ENCODE results near the gene HTR2A. TPM values are rescaled to one million over a fixed set of nuclear protein-coding genes. Genes with fewer than 3 reads are reported as not detected.
"Not testable (repeated sequence)": the region's sequence is repeated elsewhere in the genome, so short reads cannot be mapped to it uniquely, and the experiment has no call there.

The HTR2A gene
- total and polyA plus RNA-seq, 3 donors from 2014 or later = 0.74 to 1.4 (median 1.0) TPM

DNA sequence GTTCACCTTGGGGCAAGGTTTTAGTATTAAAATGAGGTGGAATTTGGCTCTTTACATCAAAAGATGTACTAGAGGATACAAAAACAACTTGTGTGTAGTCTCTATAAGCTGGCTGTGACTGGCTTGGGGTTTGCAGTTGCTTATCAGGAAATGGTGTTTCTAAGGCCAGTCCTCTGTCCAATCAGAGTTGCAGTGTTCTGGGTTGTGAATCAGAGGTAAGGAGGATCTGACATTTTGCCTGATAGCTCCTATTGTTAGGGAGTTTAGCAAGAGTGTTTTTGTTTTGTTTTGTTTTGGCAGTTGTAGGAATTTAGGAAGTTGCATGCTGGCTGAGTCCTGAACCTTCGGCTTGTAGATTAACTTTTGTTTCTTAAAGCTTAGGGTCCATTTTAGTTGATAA lies 79.8 kb downstream of the HTR2A start:
- no peaks in the 10 kb centered on the region for H3K4me1 ChIP-seq
- no peak for DNase-seq
- intact Hi-C loops (cut with DNase I; ENCODE audit: low total_unique reads) = no loop called here
- H3K27me3 ChIP-seq = no peaks in the 10 kb centered on the region
- H3K9me3 ChIP-seq = no peaks in the 10 kb centered on the region
- no peak overlapping the region for H3K27ac ChIP-seq
- no peak overlapping the region for H3K4me3 ChIP-seq
- 37 to 50% methylated on average over 1 of the region's 1 CpG for WGBS, 2 donors
- H3K36me3 ChIP-seq (ENCODE audit: low read depth, missing control alignments) = no peaks in the 10 kb centered on the region
- TF ChIP-seq CTCF (IDR thresholded peaks at IDR 0.05) = no peak
- TF ChIP-seq POLR2A (IDR thresholded peaks at IDR 0.05) = no peak

GRCh38 chr13:46816371-46816770 lies 80.5 kb downstream of the HTR2A start:
- intact Hi-C loops (cut with DNase I; ENCODE audit: low total_unique reads) = no loop called here

DNA sequence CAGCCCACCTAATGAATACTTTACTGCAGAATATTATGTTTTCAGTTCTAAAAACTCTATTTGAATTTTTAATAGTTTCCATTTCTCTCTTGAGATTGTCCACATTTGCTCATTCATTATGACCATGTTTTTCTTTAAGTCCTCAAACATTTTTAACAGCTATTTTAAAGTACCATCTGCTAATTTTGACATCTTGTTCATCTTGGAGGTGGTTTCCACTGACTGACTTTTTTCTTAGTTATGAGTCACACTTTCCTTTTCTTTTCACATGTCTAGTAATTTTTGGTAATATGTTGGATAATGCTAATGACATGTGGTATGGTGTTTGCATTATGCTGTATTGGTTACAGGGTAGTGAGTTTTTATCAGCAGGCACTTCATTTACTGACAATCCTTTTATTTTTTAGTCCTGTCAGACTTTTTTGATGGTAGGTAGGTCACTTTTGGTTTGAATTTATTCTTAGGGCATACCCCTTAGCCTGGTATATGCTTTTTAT lies 84.5 kb downstream of the HTR2A start:
- no peaks in the 10 kb centered on the region for H3K4me1 ChIP-seq
- no peaks in the 10 kb centered on the region for H3K27me3 ChIP-seq
- intact Hi-C loops (cut with DNase I; ENCODE audit: low total_unique reads) = no loop called here
- no peak for DNase-seq
- H3K4me3 ChIP-seq = no peak overlapping the region
- TF ChIP-seq CTCF (IDR thresholded peaks at IDR 0.05) = no peak
- TF ChIP-seq POLR2A (IDR thresholded peaks at IDR 0.05) = no peak
- H3K27ac ChIP-seq = no peak overlapping the region
- no peaks in the 10 kb centered on the region for H3K36me3 ChIP-seq (ENCODE audit: low read depth, missing control alignments)
- H3K9me3 ChIP-seq = no peaks in the 10 kb centered on the region

More at GRCh38 chr13:46816371-46816770, 80.5 kb downstream of the HTR2A start:
- Histone ChIP-seq H3K36me3 (ENCODE audit: low read depth, missing control alignments) (no peaks in the 10 kb centered on the region), H3K4me1 (no peaks in the 10 kb centered on the region), H3K9me3 (no peaks in the 10 kb centered on the region), H3K27me3 (no peaks in the 10 kb centered on the region), H3K27ac (no peak overlapping the region), H3K4me3 (no peak overlapping the region)
- WGBS, 2 donors = 89 to 93% methylated on average over 1 of the region's 1 CpG
- no peak for DNase-seq
- no peak for TF ChIP-seq POLR2A (IDR thresholded peaks at IDR 0.05)
- TF ChIP-seq CTCF (IDR thresholded peaks at IDR 0.05) = no peak

DNA sequence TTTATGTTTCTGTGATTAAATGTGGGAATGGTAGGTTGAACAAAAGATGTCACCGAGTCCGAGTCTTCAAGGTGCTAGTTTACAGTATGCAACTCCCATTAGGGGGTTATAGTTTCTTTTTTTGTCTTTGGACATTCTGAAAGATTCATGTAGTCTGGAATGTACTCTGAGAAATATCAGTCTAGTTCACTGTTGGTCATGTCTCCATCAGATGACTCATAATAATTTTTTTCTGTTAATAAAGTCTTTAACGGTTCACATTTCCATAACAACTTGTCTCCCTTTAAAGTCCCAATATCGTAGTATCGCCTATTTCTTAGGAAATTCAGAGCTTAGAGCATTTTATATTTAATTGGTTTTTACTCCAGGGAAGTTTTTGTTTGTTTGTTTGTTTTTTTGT lies 86.4 kb downstream of the HTR2A start:
- TF ChIP-seq POLR2A (IDR thresholded peaks at IDR 0.05) = no peak
- no peak for TF ChIP-seq CTCF (IDR thresholded peaks at IDR 0.05)
- Histone ChIP-seq H3K4me1 (no peaks in the 10 kb centered on the region), H3K27ac (no peak overlapping the region), H3K9me3 (no peaks in the 10 kb centered on the region), H3K27me3 (no peaks in the 10 kb centered on the region), H3K4me3 (no peak overlapping the region), H3K36me3 (ENCODE audit: low read depth, missing control alignments) (no peaks in the 10 kb centered on the region)
- intact Hi-C loops (cut with DNase I; ENCODE audit: low total_unique reads) = no loop called here
- DNase-seq = no peak
- 69 to 73% methylated on average over 5 of the region's 5 CpGs for WGBS, 2 donors

DNA sequence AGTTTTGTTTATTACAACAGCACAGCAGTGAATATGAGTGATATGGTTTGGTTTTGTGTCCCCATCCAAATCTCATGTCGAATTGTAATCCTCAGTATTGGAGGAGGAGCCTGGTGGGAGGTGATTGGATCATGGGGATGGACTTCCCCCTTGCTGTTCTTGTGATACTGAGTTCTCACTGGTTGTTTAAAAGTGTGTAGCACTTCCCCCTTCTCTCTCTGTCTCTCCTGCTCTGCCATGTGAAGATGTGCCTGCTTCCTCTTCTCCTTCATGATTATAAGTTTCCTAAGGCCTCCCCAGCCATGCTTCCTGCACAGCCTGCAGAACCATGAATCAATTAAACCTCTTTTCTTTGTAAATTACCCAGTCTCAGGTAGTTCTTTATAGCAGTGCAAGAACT lies 91.9 kb downstream of the HTR2A start:
- DNase-seq; intact Hi-C loops (cut with DNase I; ENCODE audit: low total_unique reads); H3K27me3 ChIP-seq; H3K27ac ChIP-seq; H3K4me1 ChIP-seq; H3K9me3 ChIP-seq; H3K36me3 ChIP-seq (ENCODE audit: low read depth, missing control alignments); H3K4me3 ChIP-seq: not testable (repeated sequence)
- 83 to 91% methylated on average over 1 of the region's 1 CpG for WGBS, 2 donors

All from testis (tissue), 3 donors.